ENCODE measurements around the gene BANP.

BANP gene

DNA sequence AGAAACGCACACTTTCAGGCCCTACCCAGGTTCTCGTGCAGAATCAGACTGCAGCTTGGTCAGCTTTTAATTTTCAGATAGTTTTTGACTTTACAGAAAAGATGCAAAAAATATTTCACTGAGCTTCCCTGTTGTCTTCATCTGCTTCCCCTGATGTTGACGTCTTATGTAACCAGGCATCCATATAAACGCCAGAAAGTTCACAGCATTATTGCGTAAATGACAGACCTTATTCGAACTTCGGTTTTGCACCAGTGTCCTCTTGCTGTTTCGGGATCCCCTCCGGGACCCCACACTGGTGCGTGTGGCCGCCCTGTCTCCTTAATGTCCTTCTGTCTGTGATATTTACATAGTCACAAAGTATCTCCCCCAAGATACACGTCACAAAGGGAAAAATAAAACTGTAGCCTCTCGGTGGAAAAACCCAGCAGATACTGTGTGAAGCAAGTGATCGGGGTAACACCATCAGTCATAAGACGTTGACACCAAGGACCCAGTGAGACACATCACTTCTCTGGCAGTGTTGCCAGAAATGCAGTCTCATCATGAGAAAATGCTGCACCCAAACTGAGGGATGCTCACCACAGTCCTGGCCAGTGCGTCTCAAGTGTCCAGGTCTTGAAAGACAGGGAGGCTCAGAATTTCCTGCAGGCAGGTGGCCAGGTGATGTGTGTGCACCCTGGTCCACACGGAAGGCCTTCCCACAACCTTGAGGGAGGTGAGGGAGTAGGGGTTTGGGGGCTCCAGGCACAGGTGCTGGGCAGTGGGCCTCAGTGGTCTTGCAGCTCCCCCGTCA, 4.3 kb downstream of the BANP start:
- TF ChIP-seq CTCF (IDR thresholded peaks at IDR 0.05; ENCODE audit: unreplicated experiment in 3 of 3) = no peak
- H3K36me3 Mint-ChIP-seq (ENCODE audit: low read depth) = peaks cover 18% of the 10 kb centered on the region
- H3K9me3 Mint-ChIP-seq = no peaks in the 10 kb centered on the region
- H3K27me3 Mint-ChIP-seq (ENCODE audit: low read depth) = no peaks in the 10 kb centered on the region
- peak overlapping the region; percentile 84 to 99 (median 97) for H3K27ac Mint-ChIP-seq
- peaks cover 58% of the 10 kb centered on the region for H3K4me1 Mint-ChIP-seq
- peak overlapping the region in 2 of 3 experiments; percentile 29 to 76 for H3K4me3 Mint-ChIP-seq

GRCh38 chr16:87956098-87956364, 4.8 kb downstream of the BANP start:
- Mint-ChIP-seq H3K4me1 (peaks cover 54% of the 10 kb centered on the region), H3K36me3 (ENCODE audit: low read depth) (peaks cover 18% of the 10 kb centered on the region), H3K27me3 (ENCODE audit: low read depth) (no peaks in the 10 kb centered on the region), H3K4me3 (peak overlapping the region; percentile 78 to 87 (median 83)), H3K9me3 (no peaks in the 10 kb centered on the region), H3K27ac (peak overlapping the region; percentile 84 to 99 (median 97))
- TF ChIP-seq CTCF (IDR thresholded peaks at IDR 0.05; ENCODE audit: unreplicated experiment in 3 of 3) = no peak

DNA sequence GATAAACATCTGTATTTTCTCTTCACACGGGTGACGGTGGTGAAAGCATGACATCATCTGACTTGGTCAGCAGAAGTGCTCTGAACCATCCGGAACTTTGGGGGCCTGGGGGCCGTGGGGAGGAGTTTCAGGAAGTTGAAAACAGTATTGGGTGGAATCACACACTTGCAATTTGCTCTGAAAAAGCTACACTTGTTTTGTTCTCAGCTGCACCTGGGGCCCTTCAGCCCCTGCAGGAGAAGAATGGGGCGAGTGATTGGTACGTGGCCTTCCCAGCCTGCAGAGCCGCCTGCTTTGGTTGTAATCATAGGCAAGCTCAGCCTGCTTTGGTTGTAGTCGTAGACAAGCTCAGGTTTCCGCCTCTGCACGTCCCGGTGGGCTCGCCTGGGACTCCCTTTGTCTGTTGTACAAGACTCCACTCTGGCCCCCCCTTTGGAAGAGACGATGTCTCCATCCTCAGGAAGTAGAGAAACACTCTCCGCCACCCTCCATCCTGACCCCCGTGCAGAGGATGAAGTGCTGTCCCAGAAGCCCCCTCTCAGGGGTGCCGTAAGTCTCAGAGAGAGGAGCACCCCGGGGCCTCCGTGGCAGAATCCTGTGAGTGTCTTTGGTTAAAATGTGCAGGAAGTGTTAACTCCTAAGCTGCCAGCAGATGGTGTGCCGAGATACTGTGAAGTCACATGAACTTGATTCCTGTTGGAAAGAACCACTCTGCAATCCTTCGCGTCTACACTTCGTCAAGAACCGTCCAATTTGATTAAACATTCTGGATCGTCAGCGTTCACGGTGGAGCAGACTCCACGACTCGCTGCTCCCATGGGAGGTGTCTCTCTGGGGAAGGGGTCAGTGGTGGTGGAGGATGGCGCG, 5.4 kb downstream of the BANP start:
- Mint-ChIP-seq H3K9me3 (no peaks in the 10 kb centered on the region), H3K4me3 (peak overlapping the region; percentile 78 to 87 (median 83)), H3K27ac (peak overlapping the region; percentile 84 to 99 (median 97)), H3K36me3 (ENCODE audit: low read depth) (peaks cover 20% of the 10 kb centered on the region), H3K27me3 (ENCODE audit: low read depth) (no peaks in the 10 kb centered on the region), H3K4me1 (peaks cover 54% of the 10 kb centered on the region)
- peak in 2 of 3 experiments; percentile 23 to 44 for TF ChIP-seq CTCF (IDR thresholded peaks at IDR 0.05; ENCODE audit: unreplicated experiment in 3 of 3)

GRCh38 chr16:87957296-87958094, 6.3 kb downstream of the BANP start:
- Mint-ChIP-seq H3K4me3 (peak overlapping the region; percentile 78 to 87 (median 83)), H3K4me1 (peaks cover 47% of the 10 kb centered on the region), H3K9me3 (no peaks in the 10 kb centered on the region), H3K27me3 (ENCODE audit: low read depth) (no peaks in the 10 kb centered on the region), H3K27ac (peak overlapping the region; percentile 84 to 99 (median 97)), H3K36me3 (ENCODE audit: low read depth) (peaks cover 21% of the 10 kb centered on the region)
- TF ChIP-seq CTCF (IDR thresholded peaks at IDR 0.05; ENCODE audit: unreplicated experiment in 3 of 3) = no peak

DNA sequence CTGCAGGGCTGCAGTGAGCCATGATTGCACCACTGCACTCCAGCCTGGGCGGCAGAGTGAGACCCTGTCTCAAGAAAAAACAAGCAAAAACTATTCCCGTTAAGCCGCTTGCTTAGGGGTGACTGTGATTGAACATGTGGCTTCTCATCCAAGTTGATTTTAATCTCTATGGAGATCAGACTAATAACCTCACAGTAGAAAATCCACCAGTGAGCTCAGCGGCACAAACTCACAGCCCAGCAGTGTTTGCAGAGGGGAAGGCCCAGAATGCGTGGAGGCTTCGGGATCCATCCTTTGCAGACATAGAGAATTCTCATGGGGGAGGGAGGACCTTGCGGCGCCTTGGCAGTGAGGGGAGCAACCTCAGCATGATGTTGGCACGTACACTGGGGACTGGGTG, 7.4 kb downstream of the BANP start:
- H3K9me3 Mint-ChIP-seq = no peaks in the 10 kb centered on the region
- H3K27me3 Mint-ChIP-seq (ENCODE audit: low read depth) = no peaks in the 10 kb centered on the region
- no peak overlapping the region for H3K4me3 Mint-ChIP-seq
- TF ChIP-seq CTCF (IDR thresholded peaks at IDR 0.05; ENCODE audit: unreplicated experiment in 3 of 3) = no peak
- H3K4me1 Mint-ChIP-seq = peaks cover 44% of the 10 kb centered on the region
- peaks cover 16% of the 10 kb centered on the region for H3K36me3 Mint-ChIP-seq (ENCODE audit: low read depth)
- H3K27ac Mint-ChIP-seq = no peak overlapping the region

All from nephron (organoid).